ENCODE data around the gene GRID1.

Gene GRID1

GRCh38 chr10:86316990-86317389 lies 49.6 kb downstream of the GRID1 start:
- intact Hi-C loops (cut with DNase I; ENCODE audit: low total_unique reads) = no loop called here
- H3K9me3 ChIP-seq = no peaks in the 10 kb centered on the region
- H3K36me3 ChIP-seq = no peaks in the 10 kb centered on the region
- no peaks in the 10 kb centered on the region for H3K27me3 ChIP-seq
- H3K27ac ChIP-seq = no peak overlapping the region
- no peaks in the 10 kb centered on the region for H3K4me1 ChIP-seq
- H3K4me3 ChIP-seq = no peak overlapping the region
- no peak for TF ChIP-seq CTCF (IDR thresholded peaks at IDR 0.05)
- peak in 1 of 2 donors; percentile 35 for DNase-seq

- Histone ChIP-seq H3K4me3 (no peak overlapping the region), H3K27ac (no peak overlapping the region), H3K4me1 (no peaks in the 10 kb centered on the region), H3K36me3 (no peaks in the 10 kb centered on the region), H3K27me3 (no peaks in the 10 kb centered on the region), H3K9me3 (no peaks in the 10 kb centered on the region)
- intact Hi-C loops (cut with DNase I; ENCODE audit: low total_unique reads) = no loop called here
- peak in 1 of 2 donors; percentile 47 for DNase-seq
- TF ChIP-seq CTCF (IDR thresholded peaks at IDR 0.05) = no peak
Observed at GRCh38 chr10:86316274-86316835, 50.2 kb downstream of the GRID1 start.

DNA sequence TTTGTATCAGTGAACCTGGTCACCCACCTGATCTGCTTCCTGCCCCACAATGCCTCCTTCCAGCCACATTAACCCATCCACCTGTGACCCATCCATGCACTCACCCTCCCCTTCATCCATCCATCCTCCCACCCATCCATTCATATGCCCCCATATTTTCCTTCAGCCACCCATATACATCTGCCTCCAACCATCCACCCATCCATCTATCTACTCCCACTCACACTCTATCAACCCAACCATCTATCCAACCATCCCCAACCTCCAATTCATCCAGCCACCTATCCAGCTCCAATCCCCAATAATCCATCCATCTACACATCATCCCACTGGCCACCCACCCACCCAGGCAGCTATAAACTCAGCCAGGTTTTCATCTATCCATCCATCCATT lies 51.0 kb downstream of the GRID1 start:
- Histone ChIP-seq H3K36me3 (no peaks in the 10 kb centered on the region), H3K4me3 (no peak overlapping the region), H3K27me3 (no peaks in the 10 kb centered on the region), H3K27ac (no peak overlapping the region), H3K4me1 (no peaks in the 10 kb centered on the region), H3K9me3 (no peaks in the 10 kb centered on the region)
- DNase-seq = peak in 1 of 2 donors; percentile 16
- no peak for TF ChIP-seq CTCF (IDR thresholded peaks at IDR 0.05)
- intact Hi-C loops (cut with DNase I; ENCODE audit: low total_unique reads) = no loop called here

- TF ChIP-seq CTCF (IDR thresholded peaks at IDR 0.05) = no peak
- no peaks in the 10 kb centered on the region for H3K4me1 ChIP-seq
- no peak overlapping the region for H3K27ac ChIP-seq
- peak in 1 of 2 donors; percentile 57 for DNase-seq
- no peaks in the 10 kb centered on the region for H3K36me3 ChIP-seq
- no peaks in the 10 kb centered on the region for H3K9me3 ChIP-seq
- H3K27me3 ChIP-seq = no peaks in the 10 kb centered on the region
- H3K4me3 ChIP-seq = no peak overlapping the region
- intact Hi-C loops (cut with DNase I; ENCODE audit: low total_unique reads) = no loop called here
Observed at GRCh38 chr10:86314616-86315548, 51.7 kb downstream of the GRID1 start.

DNA sequence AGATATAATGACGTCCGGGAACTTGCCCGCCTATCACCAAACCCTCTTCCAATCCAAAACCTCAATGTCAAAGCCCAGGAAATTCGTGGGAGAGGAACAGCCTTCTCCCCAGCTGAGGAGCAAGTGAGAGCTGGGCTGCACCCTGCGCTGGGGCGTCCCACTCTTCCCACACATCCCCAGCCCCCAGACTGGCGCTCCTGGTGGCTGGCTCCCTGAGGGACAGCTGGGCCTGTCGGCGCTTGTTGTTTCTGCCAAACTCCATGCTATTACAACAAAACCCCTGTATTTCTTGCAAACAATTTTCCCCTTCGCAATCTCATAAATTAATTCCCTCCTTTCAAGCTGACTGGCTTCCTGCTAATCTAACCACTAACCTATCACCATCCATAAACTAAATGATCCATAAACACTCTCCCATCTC lies 53.0 kb downstream of the GRID1 start:
- DNase-seq = peak in 1 of 2 donors; percentile 55
- no peak for TF ChIP-seq CTCF (IDR thresholded peaks at IDR 0.05)
- H3K36me3 ChIP-seq = no peaks in the 10 kb centered on the region
- H3K9me3 ChIP-seq = no peaks in the 10 kb centered on the region
- intact Hi-C loops (cut with DNase I; ENCODE audit: low total_unique reads) = no loop called here
- no peak overlapping the region for H3K4me3 ChIP-seq
- H3K4me1 ChIP-seq = no peaks in the 10 kb centered on the region
- no peak overlapping the region for H3K27ac ChIP-seq
- no peaks in the 10 kb centered on the region for H3K27me3 ChIP-seq
